ENCODE measurements around the gene PCSK5.
"Not testable (repeated sequence)": the region's sequence is repeated elsewhere in the genome, so short reads cannot be mapped to it uniquely, and the experiment has no call there.

Gene PCSK5

GRCh38 chr9:75890472-75891276 is at the start of gene PCSK5:
TSS of gene PCSK5 (plus strand) at chr9:75890673. CDS start at chr9:75891182, 509 bp downstream.
- DNase-seq (ENCODE audit: low read depth in 2 of 3, low spot score in 2 of 3), result peak; percentile 55 to 69 (median 65)

GRCh38 chr9:75844321-75844720 is 46.2 kb upstream of the PCSK5 start:
- DNase-seq (ENCODE audit: low read depth in 2 of 3, low spot score in 2 of 3), result no peak

- no peak for DNase-seq (ENCODE audit: low read depth in 2 of 3, low spot score in 2 of 3)
Measured at GRCh38 chr9:75845806-75846205, 44.7 kb upstream of the PCSK5 start.

DNA sequence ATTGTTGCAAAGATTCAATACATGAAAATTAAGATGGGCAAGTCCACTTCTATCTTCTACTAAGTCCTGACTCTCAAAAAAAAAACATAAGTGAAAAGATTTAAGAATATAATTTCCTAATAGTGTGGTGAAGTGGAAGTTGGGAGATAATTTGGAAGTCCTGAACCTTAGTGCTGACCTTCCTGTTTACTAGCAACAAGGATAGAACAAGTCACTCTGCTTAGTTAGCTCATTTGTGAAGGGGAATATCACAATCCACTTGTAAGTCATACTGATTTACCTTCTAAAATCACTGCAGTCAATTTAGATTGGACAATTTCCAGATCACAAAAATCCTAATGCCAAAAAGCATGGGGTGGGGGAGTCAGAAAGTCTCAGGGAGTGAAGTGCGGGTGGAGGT is 43.4 kb upstream of the PCSK5 start:
- no peak for DNase-seq (ENCODE audit: low read depth in 2 of 3, low spot score in 2 of 3)

DNA sequence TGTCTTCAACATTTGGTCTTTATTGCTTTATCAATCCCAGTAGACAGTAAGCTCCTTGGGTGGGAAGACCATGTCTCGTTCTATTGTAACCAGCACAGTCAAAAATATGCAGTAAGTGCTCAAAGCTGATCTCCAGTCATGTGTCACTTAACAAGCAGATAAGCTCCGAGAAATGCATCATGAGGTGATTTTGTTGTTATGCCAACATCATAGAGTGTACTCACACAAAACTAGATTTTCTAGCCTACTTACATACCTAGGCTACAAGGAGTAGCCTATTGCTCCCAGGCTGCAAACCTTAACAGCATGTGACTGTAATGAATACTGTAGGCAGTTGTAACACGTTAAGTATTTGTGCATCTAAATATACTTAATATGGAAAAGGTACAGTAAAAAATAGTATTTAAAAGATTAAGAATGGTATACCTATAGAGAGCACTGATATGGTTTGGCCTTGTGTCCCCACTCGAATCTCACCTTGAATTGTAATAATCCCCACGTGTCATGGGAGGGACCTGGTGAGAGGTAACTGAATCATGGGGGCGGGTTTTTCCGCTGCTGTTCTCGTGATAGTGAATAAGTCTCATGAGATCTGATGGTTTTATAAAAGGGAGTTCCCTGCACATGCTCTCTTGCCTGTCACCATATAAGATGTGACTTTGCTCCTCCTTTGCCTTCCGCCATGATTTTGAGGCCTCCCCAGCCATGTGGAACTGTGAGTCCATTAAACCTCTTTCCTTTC is 39.8 kb upstream of the PCSK5 start:
- DNase-seq (ENCODE audit: low read depth in 2 of 3, low spot score in 2 of 3), result no peak

- DNase-seq (ENCODE audit: low read depth in 2 of 3, low spot score in 2 of 3), result no peak
Measured at GRCh38 chr9:75851917-75852316, 38.6 kb upstream of the PCSK5 start.

GRCh38 chr9:75852746-75853145 is 37.7 kb upstream of the PCSK5 start:
- no peak for DNase-seq (ENCODE audit: low read depth in 2 of 3, low spot score in 2 of 3)

DNA sequence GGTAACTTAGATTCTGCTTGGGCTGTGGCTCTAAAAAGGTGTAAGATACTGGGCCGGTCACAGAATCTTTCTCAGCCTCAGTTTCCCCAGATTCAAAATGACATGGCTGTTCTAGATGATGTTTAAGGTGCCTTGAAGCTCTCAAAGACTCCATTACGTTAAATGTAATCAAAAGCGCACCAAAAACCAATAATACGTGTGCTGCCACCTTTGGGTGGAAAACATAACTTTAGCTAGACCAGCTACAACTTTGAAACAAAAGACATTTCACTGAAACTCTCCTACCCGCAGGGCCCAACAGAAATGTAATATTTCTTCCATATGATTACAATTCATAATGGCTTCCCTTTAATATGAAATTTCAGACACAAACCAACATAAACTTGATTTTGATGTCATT is 35.0 kb upstream of the PCSK5 start:
- no peak for DNase-seq (ENCODE audit: low read depth in 2 of 3, low spot score in 2 of 3)

DNA sequence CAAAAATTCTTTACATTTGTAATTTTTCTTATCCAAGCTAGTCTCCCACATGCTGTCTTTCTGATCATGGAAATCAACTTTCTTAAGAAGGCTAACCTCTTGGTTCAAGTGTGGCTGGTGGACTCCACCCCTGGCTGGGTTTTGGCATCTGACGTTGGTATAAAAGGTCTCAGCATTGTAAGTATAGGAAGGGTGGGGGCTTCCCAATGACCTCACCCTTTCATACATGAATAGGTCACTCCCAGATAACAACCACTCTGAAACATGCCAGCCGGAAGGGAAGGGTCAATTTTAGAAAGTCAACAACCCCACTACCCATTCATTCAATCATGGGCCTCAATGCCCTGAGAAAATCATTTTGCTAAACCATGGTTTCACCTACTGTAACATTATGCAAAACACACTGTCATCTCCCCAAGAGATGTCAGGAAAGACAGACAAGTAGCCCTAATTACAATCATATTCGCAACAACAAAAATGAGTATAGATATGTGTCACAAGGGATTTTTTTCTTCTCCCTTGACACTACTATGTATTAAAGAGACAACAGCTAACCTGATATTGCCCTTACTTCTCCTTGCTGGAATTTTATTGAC is 31.9 kb upstream of the PCSK5 start:
- no peak for DNase-seq (ENCODE audit: low read depth in 2 of 3, low spot score in 2 of 3)

DNA sequence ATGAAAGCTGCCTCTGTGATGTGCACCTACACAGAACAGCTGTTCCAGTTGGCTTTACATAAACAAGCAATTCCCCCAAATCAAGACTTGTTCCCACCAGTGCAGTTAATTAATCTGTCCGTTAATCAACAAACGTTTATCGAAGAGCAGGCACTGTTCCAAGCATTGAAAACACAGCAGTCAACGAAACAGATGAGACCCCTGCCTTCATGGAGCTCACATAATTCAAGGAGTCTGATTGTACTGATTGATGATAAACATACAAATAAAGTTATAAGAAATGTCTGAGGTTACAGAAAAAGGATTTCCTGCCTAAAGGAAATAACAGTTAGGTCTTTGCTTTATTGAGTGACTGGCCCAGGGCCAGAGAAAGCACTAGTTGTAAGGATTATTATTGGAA is 26.2 kb upstream of the PCSK5 start:
- DNase-seq (ENCODE audit: low read depth in 2 of 3, low spot score in 2 of 3), result no peak

GRCh38 chr9:75866273-75866871 is 24.1 kb upstream of the PCSK5 start:
- DNase-seq (ENCODE audit: low read depth in 2 of 3, low spot score in 2 of 3), result no peak

GRCh38 chr9:75868526-75868925 is 21.9 kb upstream of the PCSK5 start:
- not testable (repeated sequence) for DNase-seq (ENCODE audit: low read depth in 2 of 3, low spot score in 2 of 3)

DNA sequence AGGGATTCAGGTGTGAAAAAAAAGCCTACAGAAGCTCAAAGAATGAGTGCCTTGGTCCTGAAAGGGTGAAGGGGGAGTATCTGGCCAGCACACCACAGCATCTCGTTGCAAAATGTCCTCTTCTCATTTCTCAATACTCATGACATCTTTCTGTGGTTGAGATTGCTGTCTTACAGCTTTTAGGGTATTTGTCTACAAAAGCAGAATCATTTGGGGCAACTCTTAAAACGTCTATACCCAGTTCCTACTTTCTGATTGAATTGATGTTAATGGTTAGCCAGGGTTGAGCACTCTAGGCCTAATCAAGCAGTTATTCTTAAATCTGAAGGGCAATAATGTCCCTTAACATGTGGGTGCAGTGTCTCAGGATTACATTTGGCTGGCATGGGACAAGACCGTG is 21.2 kb upstream of the PCSK5 start:
- no peak for DNase-seq (ENCODE audit: low read depth in 2 of 3, low spot score in 2 of 3)

GRCh38 chr9:75870450-75870849 is 20.0 kb upstream of the PCSK5 start:
- no peak for DNase-seq (ENCODE audit: low read depth in 2 of 3, low spot score in 2 of 3)

GRCh38 chr9:75871624-75872023 is 18.8 kb upstream of the PCSK5 start:
- no peak for DNase-seq (ENCODE audit: low read depth in 2 of 3, low spot score in 2 of 3)

DNA sequence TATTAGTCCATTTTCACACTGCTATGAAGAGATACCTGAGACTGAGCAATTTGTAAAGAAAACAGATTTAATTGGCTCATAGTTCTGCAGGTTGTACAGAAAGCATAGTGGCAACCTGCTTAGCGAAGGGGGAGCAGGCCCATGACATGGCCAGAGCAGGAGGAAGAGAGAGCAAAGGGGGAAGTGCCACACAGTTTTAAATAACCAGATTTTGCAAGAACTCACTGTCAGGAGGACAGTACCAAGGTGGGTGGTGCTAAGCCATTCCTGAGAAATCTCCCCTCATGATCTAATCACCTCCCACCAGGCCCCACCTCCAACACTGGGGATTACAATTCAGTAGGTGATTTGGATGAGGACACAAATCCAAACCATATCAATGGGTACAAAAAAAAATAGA is 16.8 kb upstream of the PCSK5 start:
- no peak for DNase-seq (ENCODE audit: low read depth in 2 of 3, low spot score in 2 of 3)

DNA sequence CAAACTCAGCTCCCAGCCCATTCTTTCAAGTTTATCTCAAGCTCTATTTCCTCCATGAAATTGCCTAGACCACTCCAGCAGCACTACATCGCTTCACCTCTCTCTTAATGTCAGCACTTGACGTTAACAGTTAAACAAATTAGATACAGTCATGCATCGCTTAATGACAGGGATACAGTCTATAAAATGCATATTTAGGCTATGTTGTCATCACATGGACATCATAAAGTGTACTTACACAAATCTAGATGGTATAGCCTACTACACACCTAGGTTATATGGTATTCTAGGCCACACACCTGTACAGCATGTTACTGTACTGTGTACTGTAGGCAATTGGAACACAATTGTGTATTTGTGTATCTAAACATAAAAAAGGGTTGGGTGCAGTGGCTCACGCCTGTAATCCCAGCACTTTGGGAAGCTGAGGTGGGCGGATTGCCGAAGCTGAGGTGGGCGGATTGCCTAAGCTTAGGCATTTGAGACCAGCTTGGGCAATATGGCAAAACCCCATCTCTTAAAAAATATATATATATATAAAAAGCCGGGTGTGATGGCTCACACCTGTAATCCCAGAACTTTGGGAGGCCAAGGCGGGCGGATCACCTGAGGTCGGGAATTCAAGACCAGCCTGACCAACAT is 13.4 kb upstream of the PCSK5 start:
- no peak for DNase-seq (ENCODE audit: low read depth in 2 of 3, low spot score in 2 of 3)

DNA sequence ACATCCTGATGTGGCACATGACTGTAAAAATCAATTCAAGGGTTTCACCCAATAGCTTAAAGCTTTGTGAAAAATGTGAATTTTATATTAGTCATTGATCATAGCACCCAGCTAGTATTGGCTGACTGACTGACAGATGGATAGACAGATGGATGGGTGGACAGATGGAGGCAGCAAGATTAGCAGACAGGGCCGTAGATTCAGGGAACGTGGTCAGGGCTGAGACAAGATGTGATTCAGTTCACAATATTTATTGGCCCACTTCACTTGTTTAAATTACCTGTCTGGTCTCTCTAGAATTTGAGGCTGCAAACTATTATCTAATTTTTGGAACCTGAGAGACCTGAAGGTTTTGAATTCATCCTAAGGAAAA is 12.0 kb upstream of the PCSK5 start:
- DNase-seq (ENCODE audit: low read depth in 2 of 3, low spot score in 2 of 3), result no peak

GRCh38 chr9:75880618-75881017 is 9.9 kb upstream of the PCSK5 start:
- no peak for DNase-seq (ENCODE audit: low read depth in 2 of 3, low spot score in 2 of 3)

- no peak for DNase-seq (ENCODE audit: low read depth in 2 of 3, low spot score in 2 of 3)
Measured at GRCh38 chr9:75881761-75882160, 8.7 kb upstream of the PCSK5 start.

GRCh38 chr9:75885652-75886051 is 4.8 kb upstream of the PCSK5 start:
- DNase-seq (ENCODE audit: low read depth in 2 of 3, low spot score in 2 of 3), result no peak
